Natural killer cell treated with Interleukin-12 subunit alpha and Interleukin-12 subunit beta and Interleukin-15 and Interleukin-18, amount 100 ng/mL, for 72 hours (primary cell): ENCODE measurements around the gene WFDC12. TPM values are rescaled to one million over a fixed set of nuclear protein-coding genes. Genes with fewer than 3 reads are reported as not detected.
"Not testable (repeated sequence)": the region's sequence is repeated elsewhere in the genome, so short reads cannot be mapped to it uniquely, and the experiment has no call there.

Source experiments
- ATAC-seq, 2 donors: fragments of 150-1000 bp; cut with Tn5 transposase in 1 of 2; sonication (Bioruptor Pico), chemical (Tn5 transposase) in 1 of 2; 2 replicates each; pipeline ENCODE4 v1.10.0; 2021
- DNase-seq: peaks from one replicate; pipeline ENCODE4 v3.0.0; 2022; ENCODE audit warnings: low spot score
- H3K27ac Mint-ChIP-seq, 2 donors: 1 replicate in 1 of 2; 2 replicates in 1 of 2; pipeline ENCODE4 v1.8.0; 2022; ENCODE audit warnings: mixed read lengths in 2 of 2, mild to moderate bottlenecking in 1 of 2, moderate library complexity in 1 of 2
- H3K27me3 Mint-ChIP-seq, 2 donors: 1 replicate in 1 of 2; 2 replicates in 1 of 2; pipeline ENCODE4 v1.8.0; 2022; ENCODE audit warnings: mixed read lengths in 2 of 2
- H3K36me3 Mint-ChIP-seq: one replicate; pipeline ENCODE4 v1.8.0; 2022; ENCODE audit warnings: mixed read lengths
- H3K4me1 Mint-ChIP-seq, 2 donors: 1 replicate in 1 of 2; 2 replicates in 1 of 2; pipeline ENCODE4 v1.8.0; 2022; ENCODE audit warnings: low read depth in 2 of 2, mixed read lengths in 2 of 2, mild to moderate bottlenecking in 1 of 2
- H3K4me3 Mint-ChIP-seq: one replicate; pipeline ENCODE4 v1.8.0; 2022; ENCODE audit warnings: mixed read lengths
- H3K9me3 Mint-ChIP-seq: 2 replicates; pipeline ENCODE4 v1.8.0; 2022; ENCODE audit warnings: mixed read lengths
- total RNA-seq, 2 donors: library from RNA; stranded (reverse); gene quantifications; one replicate each; pipeline ENCODE4 v1.2.3, GENCODE V29; 2022

The WFDC12 gene, protein sequence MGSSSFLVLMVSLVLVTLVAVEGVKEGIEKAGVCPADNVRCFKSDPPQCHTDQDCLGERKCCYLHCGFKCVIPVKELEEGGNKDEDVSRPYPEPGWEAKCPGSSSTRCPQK
- not detected for total RNA-seq

DNA sequence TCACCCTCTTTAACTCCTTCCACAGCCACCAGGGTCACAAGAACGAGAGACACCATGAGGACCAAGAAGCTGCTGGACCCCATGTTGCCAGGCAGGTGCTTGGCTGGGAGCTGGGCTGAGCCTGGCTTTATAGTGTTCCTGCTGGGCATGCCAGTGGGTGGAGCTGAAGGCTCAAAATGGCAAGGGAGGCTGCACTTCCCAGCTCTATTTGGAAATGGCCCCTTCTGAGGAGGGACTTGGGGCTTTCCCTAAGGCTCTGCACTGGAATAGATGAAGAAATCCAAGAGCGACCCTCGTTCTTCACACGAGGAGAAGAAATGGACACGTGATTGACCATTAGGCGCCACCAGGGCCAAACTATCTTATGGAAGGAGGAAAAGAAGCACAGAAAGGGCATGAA, at the start of gene WFDC12:
Gene WFDC12, minus strand, starts transcription at position 101 of the 400 bp plus-strand sequence. Its CDS starts 18 bp downstream, at position 83.
- Mint-ChIP-seq H3K27ac (no peak within 1 kb of the TSS), H3K27me3 (peaks cover 28 to 30% of the 10 kb centered on the region in 2 donors), H3K4me3 (no peak within 1 kb of the TSS), H3K4me1 (no peaks in the 10 kb centered on the region), H3K9me3 (no peaks in the 10 kb centered on the region), H3K36me3 (no peaks in the 10 kb centered on the region)
- ATAC-seq (no peak), DNase-seq (no peak)

DNA sequence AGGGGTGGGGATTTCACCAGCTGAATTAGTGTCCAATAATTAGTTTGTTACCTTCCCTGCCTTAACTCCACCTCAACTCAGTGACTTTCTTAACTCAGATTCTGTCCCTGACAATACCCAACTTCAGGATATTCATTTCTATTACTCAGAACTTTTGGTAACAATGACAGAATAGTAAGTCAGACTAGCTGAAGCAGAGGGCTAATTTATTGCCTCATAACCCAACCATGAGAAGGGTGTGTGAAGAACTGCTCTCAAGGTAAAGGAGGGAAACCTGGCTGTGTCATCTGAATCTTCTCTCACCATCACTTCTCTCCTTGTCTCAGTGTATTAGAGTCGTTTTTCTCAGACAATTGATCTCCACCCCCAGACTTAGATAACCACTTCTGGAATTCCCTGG, 49.3 kb upstream of the WFDC12 start:
- Mint-ChIP-seq H3K4me3 (no peak overlapping the region), H3K27me3 (peaks cover 8 to 27% of the 10 kb centered on the region in 2 donors), H3K36me3 (no peaks in the 10 kb centered on the region), H3K9me3 (no peaks in the 10 kb centered on the region), H3K27ac (no peak overlapping the region), H3K4me1 (no peaks in the 10 kb centered on the region)
- ATAC-seq (no peak), DNase-seq (no peak)

DNA sequence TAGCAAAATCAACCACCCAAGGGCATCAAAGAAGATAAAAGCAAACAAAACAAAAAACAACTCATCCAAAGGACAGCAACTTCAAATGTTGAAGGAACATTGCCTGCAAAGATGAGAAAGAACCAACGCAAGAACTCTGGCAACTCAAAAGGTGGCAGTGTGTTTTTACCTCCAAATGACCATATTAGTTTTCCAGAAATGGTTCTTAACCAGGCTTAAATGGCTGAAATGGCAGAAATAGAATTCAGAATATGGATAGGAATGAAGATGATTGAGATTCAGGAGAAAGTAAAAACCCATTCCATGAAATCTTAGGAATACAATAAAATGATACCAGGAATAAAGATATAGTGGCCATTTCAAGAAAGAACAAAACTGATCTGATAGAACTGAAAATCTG, 40.6 kb upstream of the WFDC12 start:
- ATAC-seq: no peak
- H3K4me1 Mint-ChIP-seq: no peaks in the 10 kb centered on the region
- H3K27me3 Mint-ChIP-seq: peaks cover 34 to 59% of the 10 kb centered on the region in 2 donors
- peaks cover 4% of the 10 kb centered on the region for H3K9me3 Mint-ChIP-seq
- H3K4me3 Mint-ChIP-seq: no peak overlapping the region
- DNase-seq: no peak
- no peak overlapping the region for H3K27ac Mint-ChIP-seq
- peaks cover 14% of the 10 kb centered on the region for H3K36me3 Mint-ChIP-seq

DNA sequence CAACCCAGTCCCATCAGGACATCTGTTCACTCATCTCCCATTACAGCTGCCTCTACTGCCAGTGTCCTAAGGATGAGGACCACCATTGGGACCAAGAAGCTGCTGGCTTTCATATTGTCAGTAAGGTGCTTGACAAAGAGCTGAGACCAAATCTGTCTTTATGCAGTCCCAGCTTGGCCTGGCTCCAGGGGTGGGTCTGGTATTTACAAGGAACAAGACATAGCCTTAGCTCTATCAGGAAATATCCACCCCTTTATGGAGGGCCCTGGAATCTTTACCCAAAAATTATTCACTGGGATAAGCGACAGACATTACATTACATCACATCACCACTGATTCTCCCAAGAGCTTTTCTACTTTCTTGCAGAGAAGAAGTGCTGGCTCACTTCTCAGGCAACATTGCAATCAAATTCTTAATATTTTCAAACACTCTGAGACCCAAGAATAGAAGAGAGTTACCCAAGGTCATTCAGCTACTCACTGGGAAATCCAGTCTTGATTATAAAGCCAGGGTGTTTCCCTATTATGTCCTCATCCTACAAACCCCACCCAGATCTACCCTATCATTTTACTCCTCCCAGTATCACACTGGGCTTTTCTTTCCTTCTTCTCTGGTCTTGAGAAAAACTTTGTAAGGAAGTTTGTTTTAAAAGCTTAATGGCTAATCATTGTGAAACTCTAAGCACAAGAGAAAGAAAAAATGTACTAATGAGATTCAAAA, 39.0 kb upstream of the WFDC12 start:
- peaks cover 12% of the 10 kb centered on the region for H3K9me3 Mint-ChIP-seq
- DNase-seq (no peak), ATAC-seq (no peak)
- H3K4me3 Mint-ChIP-seq: no peak overlapping the region
- H3K27ac Mint-ChIP-seq: no peak overlapping the region
- H3K36me3 Mint-ChIP-seq: peaks cover 26% of the 10 kb centered on the region
- H3K4me1 Mint-ChIP-seq: no peaks in the 10 kb centered on the region
- H3K27me3 Mint-ChIP-seq: peaks cover 45 to 74% of the 10 kb centered on the region in 2 donors

DNA sequence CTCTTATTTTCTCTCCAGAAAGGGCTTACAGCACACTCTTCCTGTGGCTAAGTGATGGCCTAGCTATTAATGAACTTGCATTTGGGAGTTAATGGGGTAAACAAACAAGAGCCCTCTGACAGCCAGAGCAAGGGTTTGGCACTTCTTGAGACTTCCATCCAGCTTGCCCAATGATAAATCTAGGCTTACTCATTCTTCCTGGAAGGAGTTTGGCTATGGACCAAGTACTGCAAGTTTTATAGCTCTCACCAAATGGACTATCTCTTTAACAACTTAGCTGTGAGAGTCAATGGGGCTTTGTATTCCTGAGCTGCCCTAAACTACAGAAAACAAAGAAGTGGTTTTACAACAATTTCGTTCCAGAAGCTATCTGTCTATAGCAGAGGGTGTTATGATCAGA, 33.7 kb upstream of the WFDC12 start:
- H3K36me3 Mint-ChIP-seq: peaks cover 19% of the 10 kb centered on the region

DNA sequence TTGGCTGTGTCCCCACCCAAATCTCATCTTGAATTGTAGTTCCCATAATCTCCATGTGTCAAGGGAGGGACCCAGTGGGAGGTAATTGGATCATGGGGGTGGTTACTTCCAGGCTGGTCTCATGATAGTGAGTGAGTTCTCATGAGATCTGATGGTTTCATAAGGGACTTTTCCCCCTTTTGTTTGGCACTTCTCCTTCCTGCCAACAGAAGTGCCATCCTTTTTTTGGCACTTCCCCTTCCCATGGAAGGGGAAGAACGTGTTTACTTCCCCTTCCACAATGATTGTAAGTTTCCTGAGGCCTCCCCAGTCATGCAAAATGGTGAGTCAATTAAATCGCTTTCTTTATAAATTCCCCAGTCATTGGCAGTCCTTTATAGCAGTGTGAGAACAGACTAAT, 32.4 kb upstream of the WFDC12 start:
- Mint-ChIP-seq H3K9me3 (peaks cover 9% of the 10 kb centered on the region), H3K36me3 (peaks cover 12% of the 10 kb centered on the region), H3K27ac (no peak overlapping the region), H3K4me1 (no peaks in the 10 kb centered on the region), H3K27me3 (peaks cover 39 to 43% of the 10 kb centered on the region in 2 donors), H3K4me3 (no peak overlapping the region)
- DNase-seq (no peak), ATAC-seq (no peak)

More for the DNA sequence above, 33.7 kb upstream of the WFDC12 start:
- ATAC-seq: no peak
- Mint-ChIP-seq H3K9me3 (peaks cover 12% of the 10 kb centered on the region), H3K27ac (no peak overlapping the region), H3K4me3 (no peak overlapping the region), H3K27me3 (peaks cover 44 to 52% of the 10 kb centered on the region in 2 donors), H3K4me1 (no peaks in the 10 kb centered on the region)
- no peak for DNase-seq

DNA sequence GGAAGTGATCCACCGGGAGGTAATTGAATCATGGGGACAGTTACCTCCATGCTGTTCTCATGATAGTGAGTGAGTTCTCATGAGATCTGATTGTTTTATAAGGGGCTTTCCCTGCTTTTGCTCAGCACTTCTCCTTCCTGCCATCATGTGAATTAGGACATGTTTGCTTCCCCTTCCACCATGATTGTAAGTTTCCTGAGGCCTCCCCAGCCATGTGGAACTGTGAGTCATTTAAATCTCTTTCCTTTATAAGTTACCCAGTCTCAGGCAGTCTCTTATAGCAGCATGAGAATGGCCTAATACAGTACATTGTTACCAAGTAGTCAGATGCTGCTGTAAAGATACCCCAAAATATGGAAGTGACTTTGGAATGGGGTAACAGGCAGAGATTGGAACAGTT, 30.5 kb upstream of the WFDC12 start:
- not testable (repeated sequence) for H3K9me3 Mint-ChIP-seq, DNase-seq, H3K4me1 Mint-ChIP-seq, H3K4me3 Mint-ChIP-seq, H3K27ac Mint-ChIP-seq, ATAC-seq
- Mint-ChIP-seq H3K36me3 (peaks cover 12% of the 10 kb centered on the region), H3K27me3 (peaks cover 37 to 48% of the 10 kb centered on the region in 2 donors)

DNA sequence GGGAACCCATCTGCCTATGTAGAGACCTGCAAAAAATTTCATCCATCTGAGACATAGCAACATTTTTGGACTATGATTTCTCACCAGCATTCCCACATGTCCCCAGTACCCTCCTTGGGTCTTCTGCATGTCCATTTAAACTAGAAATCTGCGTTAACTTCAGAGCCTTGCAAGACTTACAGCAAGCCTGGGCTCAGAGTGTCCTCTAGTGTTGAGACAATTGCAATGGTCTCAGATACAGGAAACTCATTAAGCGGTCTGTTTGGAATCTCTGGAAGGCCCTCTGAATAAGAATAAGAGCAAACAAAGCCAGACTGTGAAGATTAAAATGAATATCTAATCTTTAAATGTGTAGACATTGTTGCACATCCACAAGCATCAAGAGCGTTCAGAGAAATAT, 29.9 kb upstream of the WFDC12 start:
- ATAC-seq (no peak), DNase-seq (no peak)
- Mint-ChIP-seq H3K27me3 (peaks cover 41 to 50% of the 10 kb centered on the region in 2 donors), H3K27ac (no peak overlapping the region), H3K9me3 (peaks cover 9% of the 10 kb centered on the region), H3K4me3 (no peak overlapping the region), H3K4me1 (no peaks in the 10 kb centered on the region), H3K36me3 (peaks cover 10% of the 10 kb centered on the region)

DNA sequence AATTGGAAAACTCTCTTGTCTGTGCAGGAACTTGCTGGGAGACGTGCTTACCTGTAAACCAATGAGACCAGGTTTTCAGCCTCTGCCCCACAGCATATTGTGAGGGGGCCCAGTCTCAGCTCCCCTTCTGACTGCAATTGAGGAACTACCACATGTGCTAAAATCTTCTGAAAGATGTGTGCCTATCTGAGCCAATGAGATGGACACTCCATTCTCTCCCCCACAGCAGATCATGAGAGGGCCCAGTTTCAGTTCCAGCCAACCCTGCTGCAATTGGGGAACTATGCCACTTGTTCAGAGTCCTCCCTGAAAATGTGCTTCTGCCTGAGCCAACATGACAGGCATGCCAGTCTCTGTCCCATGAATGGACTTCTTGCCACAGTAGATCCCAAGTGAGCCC, 29.5 kb upstream of the WFDC12 start:
- H3K4me3 Mint-ChIP-seq: no peak overlapping the region
- H3K4me1 Mint-ChIP-seq: no peaks in the 10 kb centered on the region
- H3K36me3 Mint-ChIP-seq: peaks cover 5% of the 10 kb centered on the region
- ATAC-seq (no peak), DNase-seq (no peak)
- no peak overlapping the region for H3K27ac Mint-ChIP-seq
- H3K9me3 Mint-ChIP-seq: peaks cover 5% of the 10 kb centered on the region
- H3K27me3 Mint-ChIP-seq: peaks cover 39 to 50% of the 10 kb centered on the region in 2 donors

DNA sequence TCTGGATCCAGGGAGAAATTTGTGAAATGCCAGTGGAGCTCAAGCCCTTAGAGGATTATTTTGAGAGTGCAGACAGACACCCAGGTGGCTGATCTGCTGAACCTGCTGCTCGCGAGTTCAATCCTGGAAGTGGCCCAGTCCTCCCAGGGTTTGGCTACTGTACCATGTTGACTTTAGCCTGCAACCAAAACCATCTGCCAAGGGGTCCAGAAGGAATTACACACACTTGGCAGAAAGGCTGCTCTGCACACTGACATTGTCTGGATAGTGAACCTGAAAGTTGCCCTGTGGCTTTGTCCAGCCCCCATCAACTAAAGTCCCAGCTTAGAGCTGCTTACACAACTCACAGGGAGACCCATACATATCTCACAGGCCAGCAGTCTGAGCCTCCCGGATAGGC, 28.9 kb upstream of the WFDC12 start:
- Mint-ChIP-seq H3K27me3 (peaks cover 37 to 50% of the 10 kb centered on the region in 2 donors), H3K36me3 (no peaks in the 10 kb centered on the region), H3K27ac (no peak overlapping the region), H3K4me1 (no peaks in the 10 kb centered on the region), H3K9me3 (no peaks in the 10 kb centered on the region), H3K4me3 (no peak overlapping the region)
- no peak for ATAC-seq
- no peak for DNase-seq

DNA sequence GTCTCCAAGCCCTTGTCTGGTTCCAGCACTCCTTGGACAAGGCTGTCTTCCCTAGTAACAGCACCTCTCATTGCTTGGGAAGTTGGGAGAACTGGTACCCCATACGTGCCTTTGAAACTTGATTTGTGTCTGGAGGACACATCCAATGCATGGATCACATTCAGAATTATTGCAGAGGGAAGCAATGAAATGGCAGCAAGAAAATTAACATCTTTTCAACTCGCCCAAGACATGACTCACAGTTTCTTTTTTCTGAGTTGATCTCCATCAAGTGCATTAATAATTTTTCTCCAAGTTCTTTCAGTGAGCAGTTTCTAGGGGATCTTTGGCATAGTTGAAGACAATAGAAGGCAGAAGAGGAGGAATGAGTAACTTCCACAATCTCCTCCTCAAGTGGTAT, 28.1 kb upstream of the WFDC12 start:
- Mint-ChIP-seq H3K27me3 (peaks cover 35 to 51% of the 10 kb centered on the region in 2 donors), H3K27ac (no peak overlapping the region)
- ATAC-seq: no peak

DNA sequence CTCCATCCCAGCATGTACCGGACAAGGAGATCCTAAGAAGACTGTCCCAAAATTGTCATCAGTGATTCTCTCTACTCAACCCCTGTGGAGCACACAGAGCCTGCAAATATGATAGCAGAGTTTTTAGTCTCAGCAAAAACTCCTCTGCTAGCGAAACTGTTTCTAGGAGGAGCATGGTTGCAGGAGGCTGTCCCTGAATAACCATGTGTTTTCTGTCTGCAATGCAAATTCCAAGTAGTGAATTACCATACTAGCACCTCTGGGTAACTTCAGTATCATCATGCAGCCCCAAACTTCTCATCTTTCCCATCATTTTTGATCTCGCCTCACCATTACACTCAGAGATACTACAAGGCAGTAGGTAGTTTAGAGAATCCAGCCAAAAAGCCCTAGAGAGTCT, 24.8 kb upstream of the WFDC12 start:
- ATAC-seq (no peak), DNase-seq (no peak)
- H3K27me3 Mint-ChIP-seq: peaks cover 29 to 64% of the 10 kb centered on the region in 2 donors
- no peaks in the 10 kb centered on the region for H3K4me1 Mint-ChIP-seq
- no peaks in the 10 kb centered on the region for H3K36me3 Mint-ChIP-seq
- H3K9me3 Mint-ChIP-seq: no peaks in the 10 kb centered on the region
- no peak overlapping the region for H3K27ac Mint-ChIP-seq
- no peak overlapping the region for H3K4me3 Mint-ChIP-seq

More for the DNA sequence above, 28.1 kb upstream of the WFDC12 start:
- Mint-ChIP-seq H3K4me1 (no peaks in the 10 kb centered on the region), H3K4me3 (no peak overlapping the region), H3K36me3 (no peaks in the 10 kb centered on the region), H3K9me3 (no peaks in the 10 kb centered on the region)
- no peak for DNase-seq

DNA sequence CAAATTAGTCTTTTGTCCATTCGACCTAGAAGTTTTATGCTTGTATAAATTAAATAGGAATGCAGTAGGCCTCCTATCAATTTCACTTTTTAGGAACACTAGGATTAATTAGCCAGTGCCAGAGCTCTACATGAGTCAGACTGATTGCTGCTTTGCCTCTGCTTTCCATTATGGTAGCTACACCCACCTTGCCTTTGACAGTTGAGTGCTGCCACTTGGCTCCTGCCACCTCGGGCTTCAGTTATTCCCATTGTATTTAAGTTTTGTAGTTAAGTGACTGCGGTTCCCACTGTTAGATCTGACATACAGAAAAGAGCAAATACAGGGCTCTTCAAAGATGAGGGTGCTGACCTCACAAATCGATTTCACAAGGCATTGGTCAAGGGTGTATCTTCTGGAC, 16.6 kb upstream of the WFDC12 start:
- Mint-ChIP-seq H3K4me3 (no peak overlapping the region), H3K4me1 (no peaks in the 10 kb centered on the region), H3K27me3 (peaks cover 16 to 21% of the 10 kb centered on the region in 2 donors), H3K27ac (no peak overlapping the region), H3K36me3 (no peaks in the 10 kb centered on the region), H3K9me3 (no peaks in the 10 kb centered on the region)
- DNase-seq (no peak), ATAC-seq (no peak)

DNA sequence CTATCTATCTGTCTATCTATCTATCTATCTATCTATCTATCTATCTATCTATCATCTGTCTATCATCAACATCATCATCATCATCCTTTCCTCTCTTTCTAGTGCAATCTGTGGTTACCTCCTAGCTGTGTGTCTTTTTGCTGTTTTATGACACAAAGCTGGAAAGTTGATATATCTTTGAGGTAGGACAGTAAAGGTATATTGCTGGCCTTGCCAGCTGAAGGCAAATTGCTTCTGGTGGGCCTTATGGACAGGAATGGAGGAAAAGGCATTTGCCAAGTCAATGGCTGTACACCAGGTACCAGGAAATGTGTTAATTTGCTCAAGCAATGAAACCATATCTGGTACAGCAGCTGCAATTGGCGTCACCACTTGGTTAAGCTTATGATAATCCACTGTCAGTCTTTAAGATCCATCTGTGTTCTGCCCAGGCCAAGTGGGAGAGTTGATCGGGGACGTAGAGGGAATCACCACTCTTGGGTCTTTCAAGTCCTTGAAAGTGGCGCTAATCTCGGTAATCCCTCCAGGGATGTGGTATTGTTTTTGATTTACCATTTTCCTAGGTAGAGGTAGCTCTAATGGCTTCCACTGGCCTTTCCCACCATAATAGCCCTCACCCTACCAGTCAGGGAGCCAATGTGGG, 15.6 kb upstream of the WFDC12 start:
- ATAC-seq, H3K4me3 Mint-ChIP-seq: not testable (repeated sequence)

More for the DNA sequence above, 15.6 kb upstream of the WFDC12 start:
- not testable (repeated sequence) for H3K9me3 Mint-ChIP-seq, DNase-seq, H3K36me3 Mint-ChIP-seq, H3K27ac Mint-ChIP-seq, H3K4me1 Mint-ChIP-seq
- H3K27me3 Mint-ChIP-seq: peaks cover 8 to 14% of the 10 kb centered on the region in 2 donors
